Limb (tissue), 2 donors: ENCODE results near the gene PCNA.

Source experiments
- DNase-seq, 2 donors: peaks; one replicate each; pipeline ENCODE4 v3.0.0-alpha.2; 2016; ENCODE audit errors: extremely low spot score in 2 of 2

The PCNA gene

DNA sequence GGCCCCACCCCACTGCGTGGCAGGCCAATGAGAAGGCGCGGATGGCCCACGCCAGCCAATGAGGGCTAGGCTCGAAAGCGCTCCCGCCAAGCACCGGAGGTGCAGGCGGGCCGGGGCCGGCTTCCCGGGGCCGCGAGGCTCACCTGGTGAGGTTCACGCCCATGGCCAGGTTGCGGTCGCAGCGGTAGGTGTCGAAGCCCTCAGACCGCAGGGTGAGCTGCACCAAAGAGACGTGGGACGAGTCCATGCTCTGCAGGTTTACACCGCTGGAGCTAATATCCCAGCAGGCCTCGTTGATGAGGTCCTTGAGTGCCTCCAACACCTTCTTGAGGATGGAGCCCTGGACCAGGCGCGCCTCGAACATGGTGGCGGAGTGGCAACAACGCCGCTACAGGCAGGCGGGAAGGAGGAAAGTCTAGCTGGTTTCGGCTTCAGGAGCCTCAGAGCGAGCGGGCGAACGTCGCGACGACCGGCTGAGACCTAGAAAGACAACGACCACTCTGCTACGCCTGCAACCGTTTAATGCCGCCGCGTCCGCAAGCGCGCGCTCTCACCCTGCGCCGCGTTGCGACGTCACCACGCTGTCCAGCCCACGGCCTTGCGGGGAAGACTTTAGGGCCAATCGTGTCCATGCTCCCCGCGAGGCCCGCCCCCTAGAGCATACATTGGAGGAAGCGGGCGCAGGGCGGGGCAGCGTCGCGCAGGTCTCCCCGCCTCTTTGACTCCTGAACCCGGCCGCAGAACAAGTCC is at the start of gene PCNA:
Gene PCNA, minus strand, starts transcription at position 524 of the 750 bp plus-strand sequence. Its CDS starts 160 bp downstream, at position 364.
- DNase-seq = peak; percentile 95 to 97

DNA sequence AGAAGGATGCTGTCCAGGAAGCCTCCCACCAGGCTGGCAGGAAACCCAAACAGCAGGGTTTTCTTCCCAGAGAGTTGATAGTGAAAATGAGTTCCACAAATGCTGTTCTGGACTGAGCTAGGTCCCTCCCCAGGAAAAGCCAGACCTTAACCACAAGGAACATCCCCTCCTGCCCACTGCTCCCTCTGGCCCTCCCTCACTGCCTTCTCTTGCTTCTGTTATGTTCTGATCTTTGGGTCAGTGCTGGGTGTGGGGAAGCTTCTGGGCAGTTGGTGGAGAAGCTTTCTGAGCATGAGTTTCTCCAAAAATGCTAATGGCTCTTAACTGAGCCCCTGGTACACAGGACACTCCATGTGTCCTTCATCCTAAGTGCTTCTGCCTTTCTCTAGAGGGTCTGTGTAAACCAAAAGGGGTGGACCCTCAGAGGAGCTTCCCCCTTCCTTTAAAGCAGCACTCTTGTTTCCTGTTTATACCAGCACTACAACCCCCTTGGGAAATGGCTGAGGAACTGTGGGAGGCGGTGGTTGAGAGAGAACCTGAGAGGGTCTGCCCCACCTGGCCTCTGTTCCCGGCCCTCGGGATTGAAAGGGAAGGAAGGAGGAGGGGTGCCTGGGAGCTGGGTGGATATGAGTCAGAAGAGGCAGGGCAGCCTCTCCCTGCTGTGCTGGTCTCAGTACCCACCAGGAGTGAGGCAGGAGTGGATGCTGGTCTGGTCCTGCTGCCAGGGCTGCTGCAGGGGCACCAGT is 49.1 kb upstream of the PCNA start:
- DNase-seq = no peak

DNA sequence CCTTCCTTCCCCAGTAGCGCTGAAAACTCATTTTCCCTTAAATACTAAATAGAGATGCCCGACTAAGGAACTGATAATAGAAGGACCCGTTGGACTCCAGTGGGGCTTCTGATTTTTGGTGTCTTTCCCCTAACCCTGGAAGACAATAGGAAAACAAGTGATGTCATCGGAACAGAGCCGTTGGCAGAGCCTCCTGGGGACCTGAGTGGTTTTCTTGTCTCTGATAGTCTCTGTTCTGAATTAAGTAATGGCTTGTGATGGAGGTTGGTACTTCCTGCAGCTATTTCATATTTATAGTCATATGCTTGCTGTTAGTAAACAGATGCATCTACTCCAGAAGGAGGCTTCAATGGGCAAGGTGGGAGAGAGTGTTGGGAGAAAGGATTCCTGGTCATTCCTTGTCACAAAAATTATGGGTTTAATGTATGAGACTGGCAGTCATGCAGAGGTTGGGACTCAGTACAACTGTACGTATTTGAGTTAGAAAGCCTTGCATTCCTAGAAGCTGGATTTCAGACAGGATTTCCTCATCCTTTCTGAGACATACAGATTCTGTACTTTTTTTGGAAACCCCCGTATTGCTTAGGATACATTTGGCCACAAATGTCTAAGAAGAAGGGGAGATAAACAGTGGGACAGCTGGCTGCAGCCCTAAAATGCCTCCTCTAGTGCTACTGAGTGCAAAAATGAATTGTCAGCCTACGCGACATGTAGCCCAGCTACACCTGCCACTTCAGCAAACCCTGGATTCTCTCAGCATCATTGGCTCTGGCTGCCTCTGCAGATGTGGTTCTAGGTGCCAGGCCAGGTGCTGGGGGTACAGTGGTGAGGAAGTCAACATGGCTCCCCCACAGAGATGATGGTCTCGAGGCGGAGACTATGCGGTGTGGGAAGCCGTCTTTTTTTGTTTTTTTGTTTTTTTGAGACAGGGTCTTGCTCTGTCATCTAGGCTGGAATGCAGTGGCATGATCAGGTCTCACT is 45.2 kb upstream of the PCNA start:
- DNase-seq = no peak

DNA sequence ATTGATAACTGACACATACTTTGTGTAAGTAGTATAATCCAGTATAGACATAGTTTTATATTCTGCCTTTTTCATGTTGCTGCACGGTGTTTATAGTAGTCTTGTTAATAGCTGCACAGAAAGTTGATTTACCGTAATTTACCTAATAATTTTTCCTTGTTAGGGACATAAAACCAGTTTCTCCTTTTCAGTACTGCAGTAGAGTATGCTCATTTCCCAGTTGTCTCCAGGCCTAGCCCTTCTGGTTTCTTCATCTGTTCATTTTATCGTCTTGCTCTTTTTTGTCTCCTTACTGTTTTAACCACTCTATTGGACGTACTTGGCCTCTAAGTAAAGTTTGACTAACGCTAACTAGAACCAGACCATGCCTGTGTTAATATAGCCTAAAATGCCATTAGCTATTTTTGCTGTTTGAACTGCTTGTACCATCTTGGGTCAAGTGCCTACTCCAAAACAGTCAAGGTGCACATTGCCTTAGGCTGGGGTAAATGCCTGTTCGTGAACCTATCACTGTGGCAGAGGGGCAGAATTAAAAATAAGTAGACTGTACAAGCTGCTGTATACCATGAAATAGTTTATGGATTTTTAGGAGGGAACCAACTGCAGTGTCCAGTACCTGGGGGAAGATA is 41.9 kb upstream of the PCNA start:
- no peak for DNase-seq

DNA sequence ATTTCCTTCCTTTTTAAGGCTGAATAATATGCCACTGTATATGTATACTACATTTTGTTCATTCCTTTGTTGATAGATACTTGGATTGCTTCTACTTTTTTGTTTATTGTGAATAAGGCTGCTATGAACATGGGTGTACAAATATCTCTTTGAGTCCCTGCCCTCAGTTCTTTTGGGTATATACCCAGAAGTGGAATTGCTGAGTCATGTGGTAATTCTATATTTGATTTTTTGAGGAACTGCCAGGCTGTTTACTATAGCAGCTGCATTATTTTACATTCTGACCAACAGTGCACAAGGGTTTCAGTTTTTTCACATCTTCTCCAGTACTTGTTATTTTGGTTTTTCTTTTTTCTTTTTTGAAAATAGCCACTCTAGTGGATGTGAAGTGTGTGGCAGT is 41.1 kb upstream of the PCNA start:
- no peak for DNase-seq

DNA sequence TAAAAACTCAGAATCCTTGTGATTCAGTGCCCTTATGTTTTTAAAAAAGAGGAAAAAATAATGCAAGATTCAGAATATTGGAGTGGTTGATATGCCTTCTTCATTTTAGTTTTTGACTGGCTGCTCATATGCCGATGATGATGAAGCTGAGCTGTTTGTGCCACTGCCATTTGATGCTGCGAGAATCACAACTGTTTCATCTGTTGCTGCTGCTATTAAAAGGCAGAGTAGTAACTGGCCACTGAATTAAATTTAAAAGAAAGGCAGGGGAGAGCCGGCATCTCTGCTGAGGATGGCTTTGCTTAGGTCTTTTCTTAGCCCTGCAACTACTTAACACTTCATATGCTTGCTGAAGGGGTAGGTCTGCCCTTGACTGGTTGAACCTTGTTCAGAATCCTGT is 40.2 kb upstream of the PCNA start:
- no peak for DNase-seq

DNA sequence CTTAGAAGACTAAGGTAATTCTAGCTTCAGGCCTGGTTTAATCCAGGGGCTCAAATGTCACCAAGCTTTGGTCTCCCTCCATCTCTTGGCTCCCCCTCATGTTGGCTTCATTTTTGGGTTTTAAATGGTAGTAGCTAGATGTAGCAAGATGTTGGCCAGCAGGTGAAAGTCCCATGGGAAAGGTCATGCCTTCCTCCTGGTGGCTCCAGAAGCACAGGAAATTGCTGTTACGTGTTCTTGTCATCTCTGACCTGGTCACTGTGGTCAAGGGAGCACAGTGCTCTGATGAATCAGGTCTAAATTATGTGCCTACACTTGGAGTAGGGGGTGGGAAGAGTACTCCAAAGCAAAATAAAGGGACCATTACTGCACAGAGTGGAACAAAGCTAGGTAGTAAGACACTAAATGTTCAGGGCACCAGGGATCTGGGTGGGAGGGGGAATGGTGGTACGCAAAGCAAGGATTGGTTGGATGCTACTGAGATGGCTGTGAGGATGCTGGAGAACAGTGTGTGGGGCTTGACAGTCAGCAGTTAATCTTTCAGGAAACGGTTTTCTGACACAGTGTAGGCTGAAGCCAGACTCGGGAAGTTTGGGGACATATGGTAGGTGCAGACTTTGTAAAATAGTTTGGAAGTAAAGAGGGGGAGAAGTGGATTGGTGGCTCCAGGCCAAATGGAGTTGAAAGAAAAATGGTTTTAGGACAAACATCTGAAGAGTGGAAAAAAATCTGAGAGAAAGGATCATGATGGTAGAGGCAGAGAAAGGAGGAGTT is 37.1 kb upstream of the PCNA start:
- DNase-seq = no peak

DNA sequence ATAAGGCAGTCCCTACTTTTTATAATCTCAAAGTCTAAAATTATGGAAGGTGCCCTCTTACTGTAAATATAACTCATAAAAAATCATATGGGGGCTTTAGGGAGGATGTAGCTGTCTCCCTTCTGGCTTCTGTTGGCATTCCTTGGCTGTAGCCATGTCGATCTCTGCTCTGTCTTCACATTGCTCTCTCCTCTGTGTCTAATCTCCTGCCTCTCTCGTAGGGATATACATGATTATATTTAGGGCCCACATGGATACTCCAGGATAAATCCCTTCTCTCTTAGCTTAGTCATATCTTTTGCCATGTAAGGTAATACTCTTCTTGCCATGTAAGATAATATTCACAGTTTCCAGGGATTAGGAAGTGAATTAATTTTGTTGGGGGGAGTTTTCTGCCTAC is 35.6 kb upstream of the PCNA start:
- no peak for DNase-seq

DNA sequence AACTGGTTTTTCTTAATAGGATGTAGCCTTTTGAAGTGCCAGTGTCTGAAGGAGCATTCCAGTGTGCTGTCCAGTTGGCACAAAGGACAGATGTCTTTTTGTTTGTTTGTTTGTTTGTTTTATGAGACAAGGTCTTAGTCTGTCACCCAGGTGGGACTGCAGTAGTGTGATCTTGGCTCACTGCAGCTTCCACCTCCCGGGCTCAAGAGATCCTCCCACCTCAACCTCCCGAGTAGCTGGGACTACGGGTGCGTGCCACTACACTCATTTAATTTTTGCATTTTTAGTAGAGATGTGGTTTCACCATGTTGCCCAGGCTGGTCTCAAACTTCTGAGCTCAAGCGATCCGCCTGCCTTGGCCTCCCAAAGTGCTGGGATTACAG is 34.8 kb upstream of the PCNA start:
- DNase-seq = no peak

DNA sequence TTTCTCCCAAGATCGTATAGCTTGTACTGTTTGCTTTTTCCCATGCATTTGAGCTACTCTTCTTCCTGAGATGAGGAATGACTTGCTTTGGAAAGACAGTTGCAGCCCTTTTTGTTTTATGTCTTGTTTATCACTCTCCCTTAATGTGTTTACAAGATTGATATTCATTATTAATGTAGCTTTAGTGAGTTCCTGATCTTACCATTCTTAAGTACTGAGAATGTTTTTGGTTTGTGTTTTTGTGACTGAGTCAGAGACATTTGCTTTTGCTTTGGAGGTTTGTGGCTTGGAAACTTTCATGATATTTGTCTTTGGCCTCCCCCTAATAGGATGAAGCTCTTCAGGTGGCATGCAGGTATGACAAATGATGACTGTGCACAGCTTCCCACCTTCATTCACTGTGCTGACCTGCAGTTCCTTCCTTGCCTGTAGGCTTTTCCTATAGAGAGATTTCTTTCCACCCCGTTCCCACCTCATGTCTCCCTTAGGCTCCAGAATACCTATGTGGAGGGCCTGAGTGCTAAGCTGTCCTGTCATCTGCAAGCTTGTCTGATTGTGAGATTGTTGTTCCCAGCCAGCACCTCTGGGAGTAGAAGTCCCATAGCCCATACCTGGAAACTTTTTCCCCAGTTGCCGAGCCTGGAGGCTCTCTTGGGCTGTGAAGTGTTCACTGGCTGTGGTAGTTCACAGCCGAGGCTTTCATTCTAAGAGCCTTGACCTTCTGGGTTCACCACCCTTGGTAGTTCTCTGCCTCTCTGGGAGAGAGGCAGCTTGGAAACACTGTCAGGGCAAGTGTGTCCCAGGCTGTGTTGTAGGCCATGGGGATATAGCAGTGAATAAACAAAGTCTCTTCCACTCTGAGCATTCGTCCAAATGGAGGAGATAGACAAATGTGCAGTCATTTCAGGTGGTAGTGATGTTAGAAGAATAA is 34.1 kb upstream of the PCNA start:
- DNase-seq = no peak

DNA sequence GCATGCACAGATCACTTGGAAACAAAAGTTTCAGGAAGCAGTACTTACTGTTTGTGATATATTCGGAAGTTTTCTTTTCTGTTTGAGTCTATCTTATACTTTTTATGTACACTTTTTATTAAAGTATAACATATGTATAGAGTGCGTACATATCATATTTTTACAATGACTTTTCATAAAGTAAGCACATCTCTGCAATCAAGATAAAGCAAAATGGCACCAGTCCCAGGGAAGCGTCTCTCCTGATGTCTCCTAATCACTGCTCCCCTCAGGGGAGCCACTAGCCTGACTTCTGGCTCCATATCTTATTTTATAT is 33.4 kb upstream of the PCNA start:
- no peak for DNase-seq

DNA sequence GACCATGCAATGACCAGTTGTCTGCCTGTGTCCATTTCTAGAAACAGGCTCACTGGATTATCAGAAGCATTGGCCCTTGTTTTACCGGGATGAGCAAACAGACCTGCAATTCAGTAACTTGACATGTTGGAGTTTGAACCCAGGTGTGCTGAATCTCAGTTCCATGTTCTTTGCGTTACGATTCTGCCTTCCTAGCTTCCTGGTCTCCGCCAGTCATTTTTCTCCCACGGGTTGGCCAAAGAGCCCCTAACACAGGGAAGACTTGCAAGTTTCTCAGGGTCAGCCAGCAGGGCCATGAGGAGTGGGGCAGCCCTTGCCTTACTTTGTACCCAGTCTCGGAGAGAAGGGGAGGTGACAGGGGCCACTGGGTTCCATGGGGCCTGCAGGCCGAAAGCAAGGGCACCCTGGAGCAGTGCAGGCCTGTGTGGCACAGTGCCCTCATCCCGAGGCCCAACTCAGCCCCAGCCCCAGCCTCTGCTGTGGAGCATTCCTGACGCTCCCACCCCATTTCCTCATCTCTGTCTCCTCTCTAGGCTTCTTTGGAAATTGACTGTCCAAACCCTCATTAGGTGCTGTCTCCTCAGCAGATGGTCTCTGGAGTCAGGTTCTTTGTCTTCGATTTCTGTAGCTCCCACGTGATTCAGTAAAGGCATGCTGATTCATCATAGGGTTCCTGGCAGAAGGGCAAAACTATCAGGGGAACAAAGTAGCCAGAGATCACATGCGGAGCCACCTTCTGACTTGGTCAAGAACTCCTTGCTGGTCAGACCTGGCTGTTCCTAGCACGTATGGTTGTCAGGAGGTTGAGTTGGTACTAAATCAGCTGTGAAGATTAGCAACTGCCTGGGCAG is 30.7 kb upstream of the PCNA start:
- no peak for DNase-seq

DNA sequence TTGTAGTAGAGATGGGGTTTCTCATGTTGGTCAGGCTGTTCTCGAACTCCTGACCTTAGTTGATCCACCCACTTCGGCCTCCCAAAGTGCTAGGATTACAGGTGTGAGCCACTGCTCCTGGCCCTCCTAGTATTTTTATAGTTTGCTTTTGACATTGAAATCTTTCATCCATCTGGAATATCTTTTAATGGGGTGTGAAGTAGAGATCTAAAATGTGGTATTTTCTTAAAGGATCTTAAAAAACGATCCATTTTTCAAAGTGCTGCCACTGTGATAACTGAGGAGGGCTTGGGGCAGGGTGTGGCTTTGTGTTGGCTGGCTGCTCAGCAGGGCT is 30.1 kb upstream of the PCNA start:
- no peak for DNase-seq

DNA sequence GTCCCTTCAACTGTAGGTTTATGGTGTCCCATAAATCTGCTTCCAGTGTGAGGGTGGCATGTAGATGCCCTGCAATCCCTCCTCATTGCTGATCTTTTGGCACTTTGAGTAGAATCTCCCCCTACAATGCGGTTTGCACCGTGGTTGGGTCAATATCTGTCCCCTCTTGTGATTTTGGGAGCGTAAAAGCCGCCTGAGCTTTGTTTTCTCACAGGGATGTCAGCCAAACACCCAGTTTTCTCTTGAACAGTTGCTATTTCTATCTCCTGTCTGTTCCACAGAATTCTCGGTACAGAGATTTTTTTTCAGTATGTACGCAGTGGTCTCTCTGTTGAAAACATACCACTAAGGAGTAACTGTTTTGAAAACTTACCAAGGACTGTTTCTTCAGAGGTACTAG is 28.8 kb upstream of the PCNA start:
- no peak for DNase-seq

DNA sequence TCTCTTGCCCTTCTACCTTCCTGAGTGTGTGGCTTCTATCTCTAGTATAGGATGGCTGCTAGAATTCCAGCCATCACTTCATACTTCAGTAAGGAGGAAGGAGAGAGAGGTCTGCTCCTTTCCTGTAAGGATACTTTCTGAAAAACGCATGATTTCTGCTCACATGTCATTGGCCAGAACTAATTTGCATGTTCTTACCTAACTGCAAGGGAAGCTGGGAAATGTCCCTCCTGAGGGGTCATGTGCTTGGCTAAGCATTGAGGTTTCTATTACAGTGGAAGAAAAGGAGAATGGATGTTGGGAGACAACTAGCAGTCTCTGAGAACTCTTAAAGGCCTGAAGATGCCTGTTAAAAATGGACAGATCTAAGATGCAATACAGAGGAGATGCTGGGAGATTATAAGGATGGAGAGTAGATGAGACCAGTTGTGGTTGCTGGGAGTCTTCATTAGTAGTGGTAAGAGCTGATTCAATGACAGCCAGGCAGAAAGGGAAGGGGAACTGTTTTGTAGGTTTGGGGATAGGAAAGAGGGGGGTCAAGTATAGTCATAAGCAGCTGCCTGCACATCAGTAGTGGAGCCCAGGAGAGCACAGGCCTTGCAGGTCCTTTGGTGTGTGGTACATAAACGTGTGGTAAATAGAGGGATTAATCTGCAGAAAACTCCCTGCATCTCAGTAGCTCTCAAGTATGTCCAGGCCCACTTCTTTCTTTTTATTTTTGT is 27.3 kb upstream of the PCNA start:
- DNase-seq = no peak

DNA sequence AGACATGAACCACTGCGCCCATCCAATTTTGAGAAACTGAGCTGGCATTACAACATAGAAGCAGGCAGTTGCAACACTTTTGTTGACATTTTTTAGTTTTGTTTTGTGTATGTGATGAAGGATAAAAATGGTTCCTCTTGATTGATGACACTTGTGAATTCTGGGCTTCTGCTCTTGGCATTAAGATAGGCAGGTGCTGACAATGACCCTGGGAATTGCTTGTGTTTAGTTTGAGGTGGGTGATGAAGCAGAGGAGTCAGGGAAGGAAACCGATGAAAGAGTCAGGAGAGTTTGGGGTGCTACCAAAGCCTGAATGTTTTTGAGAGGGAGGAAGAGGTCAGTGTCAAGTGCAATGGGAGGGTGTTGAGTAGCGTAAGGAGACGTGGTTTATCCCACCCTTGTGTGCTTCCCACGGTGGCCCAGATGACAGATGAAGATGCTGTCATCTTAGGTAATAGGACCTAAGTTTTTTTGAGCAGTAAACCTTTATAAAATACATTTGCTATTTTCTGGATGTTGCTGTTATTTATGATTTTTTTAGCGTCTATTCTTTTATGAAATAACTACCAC is 26.4 kb upstream of the PCNA start:
- no peak for DNase-seq

DNA sequence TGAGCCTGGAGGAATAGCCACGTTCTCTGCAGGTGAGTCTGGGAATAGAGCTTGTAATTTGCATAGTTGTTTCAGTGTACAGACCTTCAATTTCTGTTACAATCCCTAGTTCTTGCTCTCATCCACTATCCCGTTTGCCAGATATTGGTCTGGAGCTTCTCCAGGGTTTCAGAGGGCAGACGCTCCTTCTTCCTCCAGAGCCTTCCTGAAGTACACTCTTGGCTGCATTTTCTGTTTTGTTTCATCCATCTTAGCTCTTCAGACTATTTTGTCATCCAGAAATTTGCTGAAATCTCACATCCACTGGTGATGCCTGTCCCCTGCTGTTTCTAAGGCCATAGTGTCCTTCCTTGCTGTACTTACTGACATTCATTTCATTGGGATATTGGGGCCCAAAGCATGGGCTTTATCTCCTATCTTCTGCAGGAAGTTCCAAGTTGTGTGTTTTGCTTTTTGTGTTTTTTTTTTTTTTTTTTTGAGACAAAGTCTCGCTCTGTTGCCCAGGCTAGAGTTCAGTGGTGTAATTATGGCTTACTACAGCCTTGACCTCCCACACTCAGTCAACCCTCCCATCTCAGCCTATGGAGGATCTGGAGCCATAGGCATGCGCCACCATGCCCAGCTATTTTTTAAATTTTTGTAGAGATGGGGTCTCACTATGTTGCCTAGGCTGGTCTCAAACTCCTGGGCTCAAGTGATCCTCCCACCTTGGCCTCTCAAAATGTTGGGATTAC is 25.8 kb upstream of the PCNA start:
- DNase-seq = no peak
